Thymus (tissue), 11 donors: ENCODE measurements around the gene CUL1. TPM values are rescaled to one million over a fixed set of nuclear protein-coding genes. Genes with fewer than 3 reads are reported as not detected.

ENCODE experiments used
- DNase-seq, 9 donors: peaks; one replicate each; pipeline ENCODE4 v3.0.0-alpha.2; 2013; ENCODE audit warnings: low spot score in 9 of 9, low read depth in 6 of 9, missing footprints in 1 of 9
- H3K27ac ChIP-seq, 2 donors: one replicate each; pipeline ENCODE4 v1.5.1; 2013; ENCODE audit warnings: control low read depth in 1 of 2, low read depth in 1 of 2, low read length in 1 of 2, mild to moderate bottlenecking in 1 of 2, moderate library complexity in 1 of 2
- H3K27me3 ChIP-seq, 2 donors: one replicate each; pipeline ENCODE4 v1.5.1; 2013; ENCODE audit warnings: low read length in 1 of 2; ENCODE audit not compliant: control insufficient read depth in 2 of 2, insufficient read depth in 1 of 2
- H3K36me3 ChIP-seq, 2 donors: one replicate each; pipeline ENCODE4 v1.5.1; 2013; ENCODE audit warnings: low read length in 1 of 2, mild to moderate bottlenecking in 1 of 2, moderate library complexity in 1 of 2; ENCODE audit not compliant: control insufficient read depth in 2 of 2, insufficient read depth in 2 of 2
- H3K4me1 ChIP-seq, 2 donors: one replicate each; pipeline ENCODE4 v1.5.1; 2013; ENCODE audit warnings: low read length in 2 of 2; ENCODE audit not compliant: control insufficient read depth in 2 of 2, insufficient read depth in 2 of 2
- H3K4me3 ChIP-seq, 2 donors: one replicate each; pipeline ENCODE4 v1.5.1; 2013; ENCODE audit warnings: low read length in 2 of 2, control low read depth in 1 of 2, mild to moderate bottlenecking in 1 of 2
- H3K9me3 ChIP-seq, 2 donors: one replicate each; pipeline ENCODE4 v1.5.1; 2013; ENCODE audit warnings: low read length in 1 of 2, mild to moderate bottlenecking in 1 of 2; ENCODE audit not compliant: control insufficient read depth in 2 of 2, insufficient read depth in 1 of 2
- WGBS: extraction: QIAGEN DNeasy Blood & Tissue Kit; methylation state at CpG from one replicate; pipeline ENCODE4 v1.1.7; 2013; 5-methylcytosine and 5-hydroxymethylcytosine counted together
- polyA plus RNA-seq: library from polyadenylated mRNA; stranded (reverse); fragments of 200-250 nt; gene quantifications from one replicate; pipeline ENCODE4 v1.2.3, GENCODE V29; 2013
- total RNA-seq: library from RNA; stranded (reverse); fragments of 120-200 nt; gene quantifications from one replicate; pipeline ENCODE4 v1.2.4, GENCODE V29; 2013
- donor health status: healthy.

Gene CUL1
- total and polyA plus RNA-seq, 2 donors = 35.5 to 38.7 TPM

GRCh38 chr7:148687555-148687954, 11.1 kb upstream of the CUL1 start:
- 98% methylated on average over 2 of the region's 2 CpGs for WGBS
- DNase-seq = no peak
- H3K27me3 ChIP-seq = no peaks in the 10 kb centered on the region
- peaks cover 0 to 2% of the 10 kb centered on the region in 2 donors for H3K4me1 ChIP-seq
- no peaks in the 10 kb centered on the region for H3K9me3 ChIP-seq
- no peak overlapping the region for H3K4me3 ChIP-seq
- H3K36me3 ChIP-seq = no peaks in the 10 kb centered on the region
- no peak overlapping the region for H3K27ac ChIP-seq

DNA sequence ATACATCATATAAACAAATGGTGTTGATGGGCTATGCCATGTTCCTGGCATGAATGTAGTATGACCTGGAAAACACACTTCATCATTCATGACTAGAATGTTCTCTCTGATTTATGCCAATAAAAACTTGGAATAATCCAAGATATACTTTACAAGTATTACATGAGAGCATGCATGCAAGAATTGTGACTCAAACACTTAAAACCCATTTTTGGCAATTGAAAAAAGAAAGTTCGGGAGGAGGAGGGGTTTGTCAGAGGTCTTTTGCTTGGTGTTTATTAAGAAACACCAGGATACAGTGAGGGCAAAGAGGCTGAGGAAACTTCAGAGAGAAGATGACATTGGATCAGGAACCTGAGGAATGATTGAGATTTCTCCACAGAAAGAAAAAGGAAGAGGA, 10.2 kb upstream of the CUL1 start:
- Histone ChIP-seq H3K27me3 (no peaks in the 10 kb centered on the region), H3K27ac (no peak overlapping the region), H3K4me3 (no peak overlapping the region), H3K36me3 (no peaks in the 10 kb centered on the region), H3K4me1 (peaks cover 0 to 2% of the 10 kb centered on the region in 2 donors), H3K9me3 (no peaks in the 10 kb centered on the region)
- no peak for DNase-seq
- 93% methylated on average over 1 of the region's 1 CpG for WGBS

DNA sequence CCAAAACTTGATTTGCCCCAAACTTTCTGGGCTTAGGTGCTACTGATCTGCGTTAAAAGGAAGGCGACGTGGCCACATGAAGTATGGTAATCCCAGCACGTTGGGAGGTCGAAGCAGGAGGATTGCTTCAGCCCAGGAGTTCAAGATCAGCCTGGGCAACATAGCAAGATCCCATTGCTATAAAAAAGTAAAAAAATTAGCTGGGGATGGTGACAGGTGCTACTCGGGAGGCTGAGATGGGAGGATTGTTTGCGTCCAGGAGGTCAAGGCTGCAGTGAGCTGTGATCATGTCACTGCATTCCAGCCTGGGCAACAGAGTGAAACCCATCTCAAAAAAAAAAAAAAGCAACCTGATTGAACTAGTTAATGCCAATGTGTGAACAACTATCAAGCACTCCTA, 5.1 kb upstream of the CUL1 start:
- no peak for DNase-seq
- H3K4me1 ChIP-seq = peaks cover 6 to 8% of the 10 kb centered on the region in 2 donors
- no peaks in the 10 kb centered on the region for H3K27me3 ChIP-seq
- WGBS = 97% methylated on average over 7 of the region's 7 CpGs
- H3K27ac ChIP-seq = no peak overlapping the region
- H3K36me3 ChIP-seq = no peaks in the 10 kb centered on the region
- H3K9me3 ChIP-seq = no peaks in the 10 kb centered on the region
- H3K4me3 ChIP-seq = no peak overlapping the region

DNA sequence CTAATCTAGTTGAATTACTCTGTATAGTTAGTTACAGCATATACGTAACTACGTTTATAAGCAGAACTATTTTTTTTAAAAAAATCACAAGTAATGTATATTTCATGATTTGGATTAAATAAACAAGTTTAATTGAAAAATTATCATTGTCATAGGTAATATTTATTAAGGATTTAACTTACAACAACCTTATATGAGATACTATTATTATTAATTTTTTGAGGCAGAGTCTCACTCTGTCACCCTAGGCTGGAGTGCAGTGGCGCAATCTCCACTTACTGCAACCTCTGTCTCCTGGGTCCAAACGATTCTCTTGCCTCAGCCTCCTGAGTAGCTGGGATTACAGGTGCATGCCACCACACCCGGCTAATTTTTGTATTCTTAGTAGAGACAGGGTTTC, 4.1 kb upstream of the CUL1 start:
- H3K27me3 ChIP-seq = no peaks in the 10 kb centered on the region
- H3K36me3 ChIP-seq = no peaks in the 10 kb centered on the region
- DNase-seq = no peak
- no peak overlapping the region for H3K4me3 ChIP-seq
- peaks cover 6 to 8% of the 10 kb centered on the region in 2 donors for H3K4me1 ChIP-seq
- no peak overlapping the region for H3K27ac ChIP-seq
- 97% methylated on average over 5 of the region's 5 CpGs for WGBS
- no peaks in the 10 kb centered on the region for H3K9me3 ChIP-seq

DNA sequence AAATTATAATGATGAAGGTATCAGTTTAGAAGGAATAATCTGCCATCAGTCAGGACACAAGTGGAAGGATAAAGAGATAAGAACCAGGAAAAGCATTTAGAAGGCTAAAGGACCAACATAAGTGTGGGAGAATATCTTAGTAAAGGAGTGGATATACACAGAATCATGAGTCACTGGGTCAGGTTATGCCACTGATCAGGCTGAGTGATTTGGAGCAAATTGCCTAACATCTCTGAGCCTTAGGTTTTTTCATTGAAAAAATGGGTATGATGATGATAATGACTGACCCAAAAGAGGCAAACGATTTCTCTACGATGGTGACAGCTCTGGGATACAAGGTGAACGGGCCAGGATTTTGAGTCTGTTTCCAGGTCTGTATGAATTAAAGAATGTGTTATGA, 2.8 kb upstream of the CUL1 start:
- H3K4me1 ChIP-seq = peaks cover 10 to 11% of the 10 kb centered on the region in 2 donors
- no peak overlapping the region for H3K27ac ChIP-seq
- no peak for DNase-seq
- WGBS = 98% methylated on average over 3 of the region's 3 CpGs
- no peaks in the 10 kb centered on the region for H3K36me3 ChIP-seq
- no peaks in the 10 kb centered on the region for H3K27me3 ChIP-seq
- no peak overlapping the region for H3K4me3 ChIP-seq
- no peaks in the 10 kb centered on the region for H3K9me3 ChIP-seq

DNA sequence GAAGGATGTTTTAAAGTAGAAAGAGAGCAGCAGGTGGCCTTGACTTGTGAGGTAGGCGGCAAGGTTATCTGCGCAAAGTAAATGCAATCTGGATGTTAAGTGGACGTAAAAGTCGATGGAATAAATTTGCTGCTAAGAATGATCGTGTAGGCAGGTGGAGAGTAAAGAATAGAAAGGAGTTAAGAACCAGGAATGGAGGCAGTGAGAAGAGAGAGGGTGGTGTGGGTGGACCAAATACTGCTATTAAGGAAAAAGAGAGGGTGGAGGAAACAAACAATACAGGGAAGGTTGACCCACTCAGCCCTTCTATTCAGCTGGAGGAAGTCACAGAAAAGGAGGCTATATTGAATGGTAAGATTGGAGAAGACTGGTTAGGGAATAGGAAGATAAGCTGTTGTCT, 1.9 kb upstream of the CUL1 start:
- Histone ChIP-seq H3K4me1 (peaks cover 15 to 16% of the 10 kb centered on the region in 2 donors), H3K27me3 (no peaks in the 10 kb centered on the region), H3K9me3 (no peaks in the 10 kb centered on the region), H3K4me3 (no peak overlapping the region), H3K36me3 (no peaks in the 10 kb centered on the region), H3K27ac (no peak overlapping the region)
- DNase-seq = no peak
- WGBS = over 99% methylated on average over 5 of the region's 5 CpGs

DNA sequence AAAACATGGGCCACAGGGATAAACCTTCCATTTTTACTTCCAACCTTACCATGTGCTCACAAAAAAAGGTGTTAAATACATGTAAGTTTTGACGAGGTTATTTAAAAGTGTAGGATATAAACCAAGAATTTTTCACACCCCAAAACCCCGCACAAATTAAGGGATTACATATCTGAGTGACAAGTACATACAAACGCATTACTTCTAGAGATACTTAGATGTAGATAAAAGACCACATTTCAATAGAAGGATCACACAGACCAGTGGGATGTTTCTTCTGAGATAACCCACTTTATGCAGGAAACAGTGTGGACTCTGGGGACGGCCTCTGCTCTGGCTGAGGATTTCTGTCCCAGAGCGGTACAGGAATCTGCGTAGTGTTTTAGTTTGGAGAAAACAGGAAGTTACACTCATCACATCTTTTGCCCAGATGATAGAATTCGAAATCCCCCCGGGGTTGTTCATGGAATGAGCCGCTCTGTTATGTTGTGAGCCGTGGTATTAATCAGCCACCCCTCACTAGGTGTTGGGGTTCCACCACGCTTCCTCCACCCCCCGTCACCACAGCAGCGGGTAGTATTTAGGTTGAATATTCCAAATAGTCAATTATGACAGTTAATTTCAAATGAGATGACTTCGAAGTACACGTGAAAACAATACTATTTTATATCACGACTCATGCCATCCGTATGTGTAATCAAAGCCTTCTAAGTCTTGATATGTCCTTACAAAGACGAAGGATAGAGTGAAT, 1.3 kb upstream of the CUL1 start:
- peak overlapping the region; percentile 66 to 95 for H3K27ac ChIP-seq
- DNase-seq = peak in 1 of 9 donors; percentile 41
- H3K36me3 ChIP-seq = no peaks in the 10 kb centered on the region
- H3K4me1 ChIP-seq = peaks cover 15 to 18% of the 10 kb centered on the region in 2 donors
- no peaks in the 10 kb centered on the region for H3K9me3 ChIP-seq
- WGBS = 12% methylated on average over 18 of the region's 18 CpGs
- peak overlapping the region; percentile 77 to 92 for H3K4me3 ChIP-seq
- H3K27me3 ChIP-seq = no peaks in the 10 kb centered on the region

DNA sequence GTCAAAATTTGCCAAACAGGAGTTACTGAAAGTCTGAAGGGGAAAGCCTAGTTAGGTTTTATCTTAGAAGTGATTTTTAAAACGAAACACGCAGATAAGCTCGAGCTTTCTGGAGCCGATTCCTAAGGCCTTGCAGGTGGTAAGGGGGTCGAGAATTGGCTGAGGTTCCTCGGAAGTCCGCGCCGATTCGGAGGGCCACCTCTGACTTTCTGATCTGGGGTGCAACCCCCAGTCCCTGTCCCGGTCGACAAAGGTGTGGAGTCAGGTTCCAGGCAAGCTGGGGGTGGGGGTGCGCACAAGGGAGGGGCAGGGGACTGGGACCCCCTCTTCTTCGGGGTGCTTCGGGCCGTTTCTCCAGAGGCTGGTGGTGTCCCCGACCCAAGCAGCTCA, 701 bp upstream of the CUL1 start:
- Histone ChIP-seq H3K36me3 (no peaks in the 10 kb centered on the region), H3K27me3 (no peaks in the 10 kb centered on the region), H3K4me3 (peak overlapping the region; percentile 77 to 92), H3K9me3 (no peaks in the 10 kb centered on the region), H3K4me1 (peaks cover 15 to 23% of the 10 kb centered on the region in 2 donors), H3K27ac (peak overlapping the region; percentile 66 to 95)
- DNase-seq = peak in 3 of 9 donors; percentile 25 to 53 (median 31)
- under 1% methylated on average over 17 of the region's 17 CpGs for WGBS

GRCh38 chr7:148699024-148699781, 500 bp downstream of the CUL1 start:
- Histone ChIP-seq H3K4me3 (peak overlapping the region; percentile 77 to 92), H3K4me1 (peaks cover 15 to 23% of the 10 kb centered on the region in 2 donors), H3K27me3 (no peaks in the 10 kb centered on the region), H3K9me3 (no peaks in the 10 kb centered on the region), H3K36me3 (no peaks in the 10 kb centered on the region), H3K27ac (peak overlapping the region; percentile 78 to 95)
- under 1% methylated on average over 107 of the region's 107 CpGs for WGBS
- DNase-seq = peak in 6 of 9 donors; percentile 29 to 75 (median 47)
